Measurements from ENCODE around the gene VKORC1.

Gene VKORC1

DNA sequence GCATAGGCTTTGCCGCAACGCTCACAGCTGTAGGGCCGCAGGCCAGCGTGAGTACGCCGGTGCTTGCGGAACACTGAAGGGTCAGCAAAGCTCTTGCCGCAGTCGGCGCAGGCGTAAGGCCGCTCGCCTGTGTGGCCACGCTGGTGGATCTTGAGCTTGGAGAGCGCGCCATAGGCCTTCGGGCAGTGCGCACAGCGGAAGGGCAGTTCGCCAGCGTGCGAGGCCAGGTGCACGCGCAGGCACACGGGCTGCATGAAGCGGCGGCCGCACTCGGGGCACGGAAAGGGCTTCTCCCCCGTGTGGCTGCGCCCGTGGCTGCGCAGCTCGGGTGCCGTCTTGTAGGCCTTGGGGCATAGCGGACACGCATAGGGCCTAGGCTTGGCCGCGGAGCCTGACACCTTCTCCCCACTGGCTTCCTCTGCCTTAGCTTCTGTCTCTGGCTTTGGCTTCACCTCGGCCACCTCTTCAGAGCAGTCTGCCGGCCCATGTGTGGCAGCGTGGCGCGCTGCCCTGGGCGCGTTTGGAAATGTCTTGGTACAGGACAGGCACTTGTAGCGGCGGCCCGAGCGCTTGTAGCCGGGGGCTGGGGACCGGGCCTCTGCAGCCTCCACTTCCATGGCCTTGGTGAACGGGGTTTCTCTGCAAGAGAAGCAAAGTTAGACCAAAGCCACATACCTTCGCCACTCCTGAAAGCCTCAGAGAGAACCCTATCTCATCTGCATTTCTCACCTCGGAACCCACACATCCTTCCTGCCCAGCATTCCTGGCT is 30.6 kb downstream of the VKORC1 start:
- TF ChIP-seq, protein P1, sequence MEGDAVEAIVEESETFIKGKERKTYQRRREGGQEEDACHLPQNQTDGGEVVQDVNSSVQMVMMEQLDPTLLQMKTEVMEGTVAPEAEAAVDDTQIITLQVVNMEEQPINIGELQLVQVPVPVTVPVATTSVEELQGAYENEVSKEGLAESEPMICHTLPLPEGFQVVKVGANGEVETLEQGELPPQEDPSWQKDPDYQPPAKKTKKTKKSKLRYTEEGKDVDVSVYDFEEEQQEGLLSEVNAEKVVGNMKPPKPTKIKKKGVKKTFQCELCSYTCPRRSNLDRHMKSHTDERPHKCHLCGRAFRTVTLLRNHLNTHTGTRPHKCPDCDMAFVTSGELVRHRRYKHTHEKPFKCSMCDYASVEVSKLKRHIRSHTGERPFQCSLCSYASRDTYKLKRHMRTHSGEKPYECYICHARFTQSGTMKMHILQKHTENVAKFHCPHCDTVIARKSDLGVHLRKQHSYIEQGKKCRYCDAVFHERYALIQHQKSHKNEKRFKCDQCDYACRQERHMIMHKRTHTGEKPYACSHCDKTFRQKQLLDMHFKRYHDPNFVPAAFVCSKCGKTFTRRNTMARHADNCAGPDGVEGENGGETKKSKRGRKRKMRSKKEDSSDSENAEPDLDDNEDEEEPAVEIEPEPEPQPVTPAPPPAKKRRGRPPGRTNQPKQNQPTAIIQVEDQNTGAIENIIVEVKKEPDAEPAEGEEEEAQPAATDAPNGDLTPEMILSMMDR (conservative IDR thresholded peaks at IDR 0.05): no peak
- no peak overlapping the region for H3K27ac ChIP-seq

DNA sequence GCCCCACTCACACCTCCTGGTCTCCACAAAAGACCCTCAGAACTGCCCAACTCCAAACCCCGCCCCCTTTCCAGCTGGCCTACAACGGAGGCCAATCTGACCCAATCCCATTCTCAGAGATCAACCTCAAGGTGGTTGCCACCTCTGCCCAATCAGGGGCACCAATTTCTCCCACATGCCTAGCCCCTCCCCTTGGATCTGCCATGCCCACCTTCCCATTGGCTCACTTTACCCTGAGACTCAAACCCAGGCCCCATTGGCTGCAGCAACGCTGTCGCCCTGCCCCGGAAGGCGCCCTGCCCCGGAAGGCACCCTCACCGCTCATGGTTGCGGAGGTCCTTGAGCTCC is 31.1 kb downstream of the VKORC1 start:
- TF ChIP-seq, protein P1 (conservative IDR thresholded peaks at IDR 0.05): no peak
- no peak overlapping the region for H3K27ac ChIP-seq

DNA sequence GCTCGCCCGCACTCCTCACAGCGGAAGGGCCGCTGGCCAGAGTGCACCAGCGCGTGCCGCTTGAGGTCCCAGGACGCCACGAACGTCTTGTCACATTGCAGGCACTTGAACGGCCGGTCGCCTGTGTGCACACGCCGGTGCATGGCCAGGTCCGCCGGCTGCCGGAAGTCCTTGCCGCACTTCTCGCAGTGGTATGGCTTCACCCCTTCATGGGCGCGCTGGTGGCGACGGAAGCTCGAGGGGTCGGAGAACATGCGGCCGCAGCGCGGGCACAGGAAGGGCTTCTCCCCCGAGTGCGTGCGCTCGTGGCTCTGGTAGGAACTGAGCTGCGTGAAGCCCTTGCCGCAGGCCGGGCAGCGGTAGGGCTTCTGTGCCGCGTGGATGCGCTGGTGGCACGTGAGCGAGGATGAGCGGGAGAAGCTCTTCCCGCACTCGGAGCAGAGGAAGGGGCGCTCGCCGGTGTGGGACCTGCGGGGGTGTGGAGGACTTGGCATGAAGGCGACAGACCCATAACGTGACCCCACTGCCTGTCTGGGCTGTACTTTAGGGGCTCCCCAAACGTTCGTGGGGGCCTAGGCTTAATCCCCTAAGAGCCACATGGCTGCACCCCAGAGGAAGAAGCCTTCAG is 32.7 kb downstream of the VKORC1 start:
- no peak overlapping the region for H3K27ac ChIP-seq
- TF ChIP-seq, protein P1 (conservative IDR thresholded peaks at IDR 0.05): no peak

DNA sequence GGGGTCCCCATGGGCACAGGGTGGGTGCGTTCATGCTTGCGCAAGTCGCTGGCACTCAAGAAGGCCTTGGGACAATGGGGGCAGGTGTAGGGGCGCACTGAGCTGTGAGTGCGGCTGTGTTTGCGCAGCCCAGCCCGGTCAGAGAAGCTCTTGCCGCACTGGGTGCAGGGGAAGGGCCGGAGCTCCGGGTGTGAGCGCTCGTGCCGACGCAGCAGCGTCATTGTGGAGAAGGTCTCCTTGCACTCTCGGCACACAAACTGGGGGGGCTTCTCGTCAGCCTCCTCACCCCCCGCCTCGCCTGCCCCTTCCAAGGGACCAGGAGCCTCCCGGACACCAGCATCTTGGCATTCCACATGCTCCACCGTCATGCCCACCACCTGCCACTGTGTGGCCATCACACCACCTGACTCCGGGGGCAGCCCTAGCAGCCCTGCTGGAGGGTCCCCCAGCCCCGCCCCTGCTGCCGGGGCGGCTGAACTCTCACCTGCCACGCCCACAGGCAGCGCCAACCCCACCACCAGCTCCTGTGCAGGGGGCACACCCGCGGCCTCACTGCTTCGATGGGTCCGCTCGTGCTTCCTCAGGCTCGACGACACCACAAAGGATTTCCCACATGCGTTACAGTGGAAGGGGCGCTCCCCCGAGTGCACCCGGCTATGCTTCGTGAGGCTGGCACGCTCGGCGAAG is 33.3 kb downstream of the VKORC1 start:
- no peak overlapping the region for H3K27ac ChIP-seq
- TF ChIP-seq, protein P1 (conservative IDR thresholded peaks at IDR 0.05): no peak

DNA sequence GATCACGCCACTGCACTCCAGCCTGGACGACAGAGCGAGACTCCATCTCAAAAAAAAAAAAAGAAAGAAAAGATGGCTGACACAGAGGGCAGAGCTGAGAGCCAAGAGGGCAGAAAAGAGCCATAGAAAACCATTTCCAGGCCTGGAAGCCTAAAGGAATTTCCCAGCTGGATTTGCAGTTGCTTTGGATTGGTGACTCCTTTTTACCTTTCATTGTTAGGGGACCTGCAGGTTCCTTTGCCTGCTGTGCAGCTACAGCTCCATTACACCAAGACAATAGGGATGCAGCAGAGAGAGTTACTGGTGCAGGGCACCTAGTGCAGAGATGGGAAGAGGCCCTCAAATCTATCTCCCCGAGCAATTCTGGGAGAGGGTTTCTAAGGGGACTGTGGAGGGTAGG is 39.0 kb downstream of the VKORC1 start:
- TF ChIP-seq, protein P1 (conservative IDR thresholded peaks at IDR 0.05): no peak
- no peak overlapping the region for H3K27ac ChIP-seq

DNA sequence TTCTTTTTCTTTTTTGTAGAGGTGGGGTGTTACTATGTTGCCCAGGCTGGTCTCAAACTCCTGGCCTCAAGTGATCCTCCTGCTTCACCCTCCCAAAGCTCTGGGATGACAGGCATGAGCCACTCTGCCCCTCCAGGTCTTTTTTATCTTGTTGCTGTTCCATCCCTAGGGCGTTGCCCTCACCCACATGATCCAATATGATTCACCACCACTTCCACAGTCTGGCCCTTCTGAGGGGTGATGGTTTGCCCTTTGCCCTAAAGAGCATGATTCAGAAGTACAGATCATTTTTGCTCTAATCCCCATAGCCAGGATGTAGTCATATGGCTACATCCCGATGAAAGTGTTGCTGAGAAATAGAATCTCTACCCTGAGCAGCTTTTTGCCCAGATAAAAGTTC is 42.5 kb downstream of the VKORC1 start:
- H3K27ac ChIP-seq: no peak overlapping the region
- TF ChIP-seq, protein P1 (conservative IDR thresholded peaks at IDR 0.05): no peak

DNA sequence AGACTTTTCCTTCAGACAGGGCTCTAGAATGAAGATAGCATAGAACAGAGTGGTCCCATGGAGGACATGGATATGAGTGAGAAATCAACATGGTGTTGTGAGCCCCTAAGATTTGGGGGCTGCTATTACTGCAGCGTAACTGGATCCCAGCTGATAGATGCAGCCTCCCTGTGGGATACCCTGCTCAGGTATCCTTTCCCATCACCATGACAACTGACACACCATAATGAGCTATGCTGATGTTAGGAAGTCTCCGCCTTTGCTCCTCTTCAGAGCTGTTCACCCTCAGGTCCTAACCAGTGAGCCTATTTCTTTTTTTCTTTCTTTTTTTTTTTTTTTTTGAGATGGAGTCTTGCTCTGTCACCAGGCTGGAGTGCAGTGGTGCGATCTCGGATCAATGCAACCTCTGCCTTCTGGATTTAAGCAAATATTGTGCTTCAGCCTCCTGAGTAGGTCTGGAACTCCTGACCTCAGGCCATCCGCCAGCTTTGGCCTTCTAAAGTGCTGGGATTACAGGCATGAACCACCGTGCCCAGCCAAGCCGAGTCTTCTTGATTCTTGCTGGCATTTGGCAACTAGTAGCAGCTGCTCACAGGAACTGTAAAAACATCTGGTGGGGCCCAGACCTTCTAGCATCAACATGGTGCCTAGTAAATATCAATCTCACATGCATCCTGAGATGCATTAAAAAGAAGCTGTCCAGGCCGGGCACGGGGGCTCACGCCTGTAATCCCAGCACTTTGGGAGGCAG is 44.1 kb downstream of the VKORC1 start:
- H3K27ac ChIP-seq: no peak overlapping the region
- TF ChIP-seq, protein P1 (conservative IDR thresholded peaks at IDR 0.05): no peak

All from VCaP (cell line).